Activated T-helper 17 cell treated with anti-CD3 and anti-CD28 coated beads, Interleukin-2, amount 50 U/mL, for 72 hours (primary cell): Measurements from ENCODE around the gene DBNDD1. TPM values are rescaled to one million over a fixed set of nuclear protein-coding genes. Genes with fewer than 3 reads are reported as not detected.

Experiments used
- ATAC-seq: fragments of 150-1000 bp; cut with Tn5 transposase; replicated peaks from 2 replicates; pipeline ENCODE4 v1.10.0; 2021; ENCODE audit warnings: mild to moderate bottlenecking, moderate library complexity
- H3K27ac Mint-ChIP-seq: one replicate; pipeline ENCODE4 v1.8.0; 2022; ENCODE audit warnings: mixed read lengths
- H3K27me3 Mint-ChIP-seq: one replicate; pipeline ENCODE4 v1.8.0; 2022; ENCODE audit warnings: mixed read lengths
- H3K36me3 Mint-ChIP-seq: one replicate; pipeline ENCODE4 v1.8.0; 2022; ENCODE audit warnings: low read depth, mild to moderate bottlenecking, mixed read lengths
- H3K4me1 Mint-ChIP-seq: one replicate; pipeline ENCODE4 v1.8.0; 2022; ENCODE audit warnings: mixed read lengths
- H3K4me3 Mint-ChIP-seq: one replicate; pipeline ENCODE4 v1.8.0; 2022; ENCODE audit warnings: mild to moderate bottlenecking, mixed read lengths
- H3K9me3 Mint-ChIP-seq: one replicate; pipeline ENCODE4 v1.8.0; 2022; ENCODE audit warnings: mixed read lengths
- total RNA-seq, 2 donors: library from RNA; stranded (reverse); gene quantifications; one replicate each; pipeline ENCODE4 v1.2.3, GENCODE V29; 2022

The DBNDD1 gene
- total RNA-seq, 2 donors from 2014 or later: 0.53 TPM; not detected in 1

DNA sequence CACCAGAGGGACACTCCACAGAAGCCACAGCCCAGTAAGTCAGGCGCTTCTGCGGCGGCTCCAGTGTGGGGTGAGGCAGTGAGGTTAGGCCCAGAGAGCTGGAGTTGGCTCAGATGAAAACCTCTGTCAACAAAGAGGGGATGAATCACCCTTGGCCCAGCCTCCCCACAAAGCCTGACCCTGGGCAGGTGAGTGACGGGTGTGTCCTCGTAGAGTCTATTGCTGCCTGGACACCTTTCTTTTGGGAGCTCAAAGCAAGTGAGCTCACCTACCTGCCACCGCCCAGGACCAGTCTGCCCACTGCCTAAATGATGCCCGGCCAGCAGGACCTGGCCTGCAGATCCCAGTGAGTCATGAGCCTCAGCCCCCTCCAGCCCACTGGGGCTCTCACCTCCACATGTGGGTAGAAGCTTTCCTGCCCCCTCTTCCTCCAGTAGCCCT is 24.9 kb upstream of the DBNDD1 start:
- Mint-ChIP-seq H3K4me1 (no peaks in the 10 kb centered on the region), H3K9me3 (no peaks in the 10 kb centered on the region), H3K27ac (no peak overlapping the region), H3K4me3 (no peak overlapping the region), H3K27me3 (peaks cover 3% of the 10 kb centered on the region), H3K36me3 (no peaks in the 10 kb centered on the region)
- peak; percentile 18 for ATAC-seq

DNA sequence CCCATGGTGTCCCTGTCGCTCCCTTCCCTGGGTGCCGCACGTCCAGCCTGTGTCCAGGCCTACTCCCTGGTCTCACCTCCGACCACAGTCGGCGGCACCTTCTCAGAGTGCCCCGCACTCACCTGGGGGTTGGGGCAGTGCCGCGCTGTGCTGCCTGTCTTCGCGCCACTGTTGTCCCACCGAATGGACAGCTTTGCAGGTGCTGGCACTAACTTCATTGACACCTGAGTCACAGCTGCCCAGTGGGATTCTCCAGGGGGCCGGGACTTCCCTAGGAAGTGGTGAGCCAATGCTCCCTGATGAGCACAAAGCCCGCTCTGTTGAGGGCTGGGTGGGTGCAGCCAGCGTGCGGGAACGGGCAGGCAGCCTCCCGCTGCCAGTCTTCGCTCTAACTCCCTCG is 24.3 kb upstream of the DBNDD1 start:
- no peak for ATAC-seq
- Mint-ChIP-seq H3K9me3 (no peaks in the 10 kb centered on the region), H3K27ac (no peak overlapping the region), H3K4me3 (no peak overlapping the region), H3K27me3 (peaks cover 3% of the 10 kb centered on the region), H3K36me3 (no peaks in the 10 kb centered on the region), H3K4me1 (no peaks in the 10 kb centered on the region)

DNA sequence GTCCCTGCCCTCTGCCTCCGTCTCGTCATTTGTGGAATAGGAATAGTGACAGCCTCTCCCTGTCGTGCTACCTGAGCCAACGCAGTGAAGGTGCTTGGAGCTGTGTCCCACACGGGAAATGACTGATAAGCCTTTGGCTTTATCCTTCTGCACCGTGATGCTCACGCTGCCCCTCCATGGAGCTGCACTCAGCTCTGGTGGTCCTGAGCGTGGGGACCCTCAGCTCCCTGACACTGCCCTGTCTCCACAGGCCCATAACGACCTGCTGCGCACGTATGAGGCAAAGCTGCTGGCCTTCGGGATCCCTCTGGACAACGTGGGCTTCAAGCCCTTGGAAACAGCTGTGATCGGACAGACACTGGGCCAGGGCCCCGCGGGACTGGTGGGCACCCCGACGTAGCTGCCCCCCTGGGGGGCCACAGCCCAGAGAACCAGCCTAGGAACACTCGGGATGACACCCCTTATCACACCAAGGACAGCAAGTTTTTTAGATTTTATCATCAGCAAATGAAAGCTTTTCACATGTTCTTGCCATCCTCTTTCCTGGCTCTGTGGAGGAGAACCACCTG is 23.8 kb upstream of the DBNDD1 start:
- H3K36me3 Mint-ChIP-seq: no peaks in the 10 kb centered on the region
- H3K27ac Mint-ChIP-seq: no peak overlapping the region
- H3K9me3 Mint-ChIP-seq: no peaks in the 10 kb centered on the region
- ATAC-seq: no peak
- H3K4me3 Mint-ChIP-seq: no peak overlapping the region
- H3K27me3 Mint-ChIP-seq: peaks cover 3% of the 10 kb centered on the region
- no peaks in the 10 kb centered on the region for H3K4me1 Mint-ChIP-seq

DNA sequence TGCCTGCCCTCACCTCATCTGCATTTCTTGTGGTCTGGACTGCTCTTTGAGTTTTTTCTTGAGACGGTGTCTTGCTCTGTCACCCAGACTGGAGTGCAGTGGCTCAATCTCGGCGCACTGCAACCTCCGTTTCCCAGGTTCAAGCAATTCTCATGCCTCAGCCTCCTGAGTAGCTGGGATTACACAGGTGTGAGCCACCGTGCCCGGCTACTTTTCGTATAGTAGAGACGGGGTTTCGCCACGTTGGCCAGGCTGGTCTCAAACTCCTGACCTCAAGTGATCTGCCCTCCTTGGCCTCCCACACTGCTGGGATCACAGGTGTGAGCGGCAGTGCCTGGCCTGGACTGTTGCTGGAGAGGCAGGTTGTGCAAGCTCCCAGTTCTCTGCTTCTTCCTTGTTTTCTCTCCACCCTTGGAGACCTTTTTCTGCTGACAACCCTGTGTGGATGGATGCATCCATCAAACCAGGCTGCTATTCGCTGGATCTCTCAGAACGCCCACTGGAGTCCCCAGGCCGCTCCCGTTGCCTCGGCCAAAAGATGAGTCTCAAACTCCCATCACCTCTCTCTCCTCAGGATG is 22.7 kb upstream of the DBNDD1 start:
- no peaks in the 10 kb centered on the region for H3K36me3 Mint-ChIP-seq
- H3K4me3 Mint-ChIP-seq: no peak overlapping the region
- peaks cover 3% of the 10 kb centered on the region for H3K27me3 Mint-ChIP-seq

DNA sequence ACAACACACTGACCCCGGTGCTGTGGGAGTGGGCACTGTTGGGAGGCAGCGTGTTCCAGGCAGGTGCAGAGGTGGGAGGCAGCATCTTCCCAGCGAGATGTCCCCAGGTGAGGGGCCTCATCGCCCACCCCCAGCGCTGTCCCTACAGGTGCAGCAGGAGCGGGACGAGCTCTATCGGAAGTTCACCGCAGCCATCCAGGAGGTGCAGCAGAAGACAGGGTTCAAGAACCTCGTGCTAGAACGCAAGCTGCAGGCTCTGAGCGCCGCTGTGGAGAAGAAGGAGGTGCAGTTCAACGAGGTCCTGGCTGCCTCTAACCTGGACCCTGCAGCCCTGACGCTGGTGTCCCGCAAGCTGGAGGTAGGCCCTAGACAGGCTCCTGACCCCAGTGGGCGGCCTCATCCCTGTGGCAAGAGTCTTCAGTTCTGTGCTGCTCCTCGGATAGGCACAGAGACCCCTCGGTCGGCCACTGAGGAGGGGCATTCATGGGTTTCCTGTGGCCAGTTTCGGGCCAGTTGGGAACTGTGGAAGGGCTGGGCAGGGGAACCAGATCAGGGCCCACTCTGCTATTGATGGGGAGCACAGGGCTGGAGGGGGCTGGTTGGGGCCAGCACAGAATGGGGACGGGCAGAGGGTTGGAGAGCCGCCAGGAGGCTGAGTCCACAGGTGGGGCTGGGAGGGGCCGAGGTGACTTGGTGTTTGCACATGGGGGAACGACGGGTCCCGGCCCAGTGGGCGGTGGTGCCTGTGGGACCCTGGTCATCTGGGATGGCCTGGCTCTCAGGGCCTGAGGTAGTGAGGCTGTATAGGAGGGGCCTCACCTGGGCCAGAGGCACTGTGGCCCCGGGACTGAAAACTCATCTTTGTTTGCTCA is 21.1 kb upstream of the DBNDD1 start:
- Mint-ChIP-seq H3K4me3 (no peak overlapping the region), H3K9me3 (no peaks in the 10 kb centered on the region), H3K36me3 (peaks cover 2% of the 10 kb centered on the region), H3K27ac (no peak overlapping the region), H3K4me1 (no peaks in the 10 kb centered on the region), H3K27me3 (no peaks in the 10 kb centered on the region)
- no peak for ATAC-seq

More for the DNA sequence above, 22.7 kb upstream of the DBNDD1 start:
- Mint-ChIP-seq H3K4me1 (no peaks in the 10 kb centered on the region), H3K9me3 (no peaks in the 10 kb centered on the region), H3K27ac (no peak overlapping the region)
- ATAC-seq: no peak

- Mint-ChIP-seq H3K9me3 (no peaks in the 10 kb centered on the region), H3K4me1 (peaks cover 3% of the 10 kb centered on the region), H3K27ac (no peak overlapping the region), H3K27me3 (no peaks in the 10 kb centered on the region), H3K36me3 (peaks cover 12% of the 10 kb centered on the region), H3K4me3 (no peak overlapping the region)
- ATAC-seq: no peak
Observed at GRCh38 chr16:90037276-90037675, 18.0 kb upstream of the DBNDD1 start.

- Mint-ChIP-seq H3K27me3 (no peaks in the 10 kb centered on the region), H3K4me3 (no peak overlapping the region), H3K36me3 (peaks cover 26% of the 10 kb centered on the region), H3K9me3 (no peaks in the 10 kb centered on the region), H3K4me1 (peaks cover 12% of the 10 kb centered on the region), H3K27ac (no peak overlapping the region)
- no peak for ATAC-seq
Observed at GRCh38 chr16:90035902-90036301, 16.6 kb upstream of the DBNDD1 start.

GRCh38 chr16:90034504-90034903 is 15.2 kb upstream of the DBNDD1 start:
- ATAC-seq: no peak
- Mint-ChIP-seq H3K27me3 (no peaks in the 10 kb centered on the region), H3K4me3 (no peak overlapping the region), H3K4me1 (peaks cover 12% of the 10 kb centered on the region), H3K27ac (no peak overlapping the region), H3K9me3 (no peaks in the 10 kb centered on the region), H3K36me3 (peaks cover 26% of the 10 kb centered on the region)

DNA sequence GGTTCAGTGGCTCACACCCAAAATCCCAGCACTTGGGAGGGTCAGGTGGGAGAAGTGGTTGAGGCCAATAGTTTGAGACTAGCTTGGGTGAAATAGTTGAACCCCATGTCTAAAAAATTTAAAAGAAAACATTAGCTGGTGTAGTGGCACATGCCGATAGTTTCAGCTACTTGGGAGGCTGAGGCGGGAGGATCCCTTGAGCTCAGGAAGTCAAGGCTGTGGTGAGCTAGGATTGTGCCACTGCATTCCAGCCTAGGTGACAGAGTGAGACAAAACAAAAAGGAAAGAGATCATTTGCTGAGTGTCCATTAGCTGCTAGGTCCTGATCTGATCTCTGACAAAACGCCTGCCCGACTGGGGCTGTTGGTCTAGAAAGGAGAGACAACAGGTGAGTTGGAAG is 14.1 kb upstream of the DBNDD1 start:
- ATAC-seq: no peak
- Mint-ChIP-seq H3K27me3 (no peaks in the 10 kb centered on the region), H3K4me1 (peaks cover 12% of the 10 kb centered on the region), H3K4me3 (no peak overlapping the region), H3K27ac (no peak overlapping the region), H3K9me3 (no peaks in the 10 kb centered on the region), H3K36me3 (peaks cover 26% of the 10 kb centered on the region)

GRCh38 chr16:90032674-90033331 is 13.5 kb upstream of the DBNDD1 start:
- Mint-ChIP-seq H3K4me1 (peaks cover 12% of the 10 kb centered on the region), H3K27me3 (no peaks in the 10 kb centered on the region), H3K9me3 (no peaks in the 10 kb centered on the region), H3K27ac (peak overlapping the region; percentile 81), H3K4me3 (peak overlapping the region; percentile 23), H3K36me3 (peaks cover 26% of the 10 kb centered on the region)
- no peak for ATAC-seq

DNA sequence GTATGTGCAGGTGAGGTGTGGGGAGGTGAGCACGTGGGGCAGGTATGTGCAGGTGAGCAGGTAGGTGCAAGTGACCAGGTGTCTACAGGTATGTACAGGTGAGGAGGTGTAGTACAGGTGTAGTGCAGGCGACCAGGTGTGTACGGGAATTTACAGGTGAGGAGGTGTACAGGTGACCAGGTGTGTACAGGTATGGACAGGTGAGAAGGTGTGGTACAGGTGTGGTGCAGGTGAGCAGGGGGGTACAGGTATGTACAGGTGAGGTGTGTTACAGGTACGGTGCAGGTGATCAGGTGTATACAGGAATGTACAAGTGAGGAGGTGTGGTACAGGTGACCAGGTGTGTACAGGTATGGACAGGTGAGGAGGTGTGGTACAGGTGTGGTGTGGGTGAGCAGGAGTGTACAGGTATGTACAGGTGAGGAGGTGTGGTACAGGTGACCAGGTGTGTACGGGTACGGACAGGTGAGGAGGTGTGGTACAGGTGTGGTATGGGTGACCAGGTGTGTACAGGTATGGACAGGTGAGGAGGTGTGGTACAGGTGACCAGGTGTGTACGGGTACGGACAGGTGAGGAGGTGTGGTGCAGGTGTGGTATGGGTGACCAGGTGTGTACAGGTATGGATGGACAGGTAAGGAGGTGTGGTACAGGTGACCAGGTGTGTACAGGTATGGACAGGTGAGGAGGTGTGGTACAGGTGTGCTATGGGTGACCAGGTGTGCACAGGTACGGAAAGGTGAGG is 12.8 kb upstream of the DBNDD1 start:
- peak overlapping the region; percentile 81 for H3K27ac Mint-ChIP-seq

GRCh38 chr16:90031186-90031930 is 12.1 kb upstream of the DBNDD1 start:
- ATAC-seq: peak; percentile 38
- Mint-ChIP-seq H3K9me3 (no peaks in the 10 kb centered on the region), H3K4me1 (peaks cover 12% of the 10 kb centered on the region), H3K27me3 (no peaks in the 10 kb centered on the region), H3K4me3 (peak overlapping the region; percentile 23), H3K27ac (peak overlapping the region; percentile 81), H3K36me3 (peaks cover 26% of the 10 kb centered on the region)

More for the DNA sequence above, 12.8 kb upstream of the DBNDD1 start:
- H3K4me1 Mint-ChIP-seq: peaks cover 12% of the 10 kb centered on the region
- no peaks in the 10 kb centered on the region for H3K27me3 Mint-ChIP-seq
- ATAC-seq: no peak
- no peaks in the 10 kb centered on the region for H3K9me3 Mint-ChIP-seq
- peaks cover 26% of the 10 kb centered on the region for H3K36me3 Mint-ChIP-seq
- peak overlapping the region; percentile 23 for H3K4me3 Mint-ChIP-seq

- Mint-ChIP-seq H3K36me3 (peaks cover 21% of the 10 kb centered on the region), H3K9me3 (no peaks in the 10 kb centered on the region), H3K27me3 (no peaks in the 10 kb centered on the region), H3K4me1 (peaks cover 12% of the 10 kb centered on the region), H3K27ac (no peak overlapping the region), H3K4me3 (no peak overlapping the region)
- no peak for ATAC-seq
Observed at GRCh38 chr16:90028985-90029384, 9.7 kb upstream of the DBNDD1 start.
